ENCODE results near the gene SYNDIG1. TPM values are rescaled to one million over a fixed set of nuclear protein-coding genes. Genes with fewer than 3 reads are reported as not detected.

SYNDIG1 gene
- total RNA-seq, 1 experiment from 2014 or later: 5.4 TPM

GRCh38 chr20:24686156-24686555, 216.7 kb downstream of the SYNDIG1 start:
- no peaks in the 10 kb centered on the region for H4K20me1 ChIP-seq (ENCODE audit: control insufficient read depth, insufficient read depth, insufficient read length)
- H3K4me3 Mint-ChIP-seq: no peak overlapping the region
- H3K9ac ChIP-seq (ENCODE audit: extremely low read depth, insufficient read length, low read length): no peak overlapping the region
- no peak overlapping the region for H3K27ac ChIP-seq (ENCODE audit: insufficient read length, low read depth, low read length)
- H4K8ac ChIP-seq (replicated peaks; ENCODE audit: insufficient read length, low read depth, low read length): no peak overlapping the region
- no peak overlapping the region for H4K91ac ChIP-seq (ENCODE audit: insufficient read length, low read depth, low read length)
- no peak overlapping the region for H3T11ph ChIP-seq (ENCODE audit: low read length)
- H2BK120ac ChIP-seq (ENCODE audit: low read depth, low read length, poor library complexity, severe bottlenecking): no peak overlapping the region
- H3K9me3 Mint-ChIP-seq: peaks cover 6% of the 10 kb centered on the region in 2 experiments; a peak in 3 of 5 replicates
- H3K36me3 Mint-ChIP-seq (ENCODE audit: insufficient read depth in 1 of 3, low read depth in 3 of 3): peaks cover 0 to 4% (median 0%) of the 10 kb centered on the region in 3 experiments; a peak in 2 of 7 replicates
- peaks cover 2% of the 10 kb centered on the region; the same call in 1 of the 2 replicates for H3K27me3 Mint-ChIP-seq (ENCODE audit: low read depth)
- no peak overlapping the region for H3K4me2 ChIP-seq (ENCODE audit: insufficient read depth, insufficient read length, low read length)
- H4K5ac ChIP-seq (ENCODE audit: insufficient read length, low read depth, low read length): no peak overlapping the region
- no peak overlapping the region for H3K4ac ChIP-seq (ENCODE audit: low read depth, low read length)
- no peaks in the 10 kb centered on the region for H3K27me3 ChIP-seq (ENCODE audit: insufficient read depth, low read length)
- no CpG with 5 or more reads among the region's 7 CpGs for WGBS (ENCODE audit: extremely low coverage, insufficient read length, low lambda C conversion rate)
- H2BK12ac ChIP-seq (ENCODE audit: insufficient read length, low read depth, low read length): no peak overlapping the region
- no peak overlapping the region for H2BK5ac ChIP-seq (ENCODE audit: insufficient read length, low read length)
- DNase-seq: no peak
- H2BK20ac ChIP-seq (ENCODE audit: low read depth, low read length, poor library complexity, severe bottlenecking): no peak overlapping the region
- H3K4me1 Mint-ChIP-seq: peaks cover 0 to 7% of the 10 kb centered on the region in 2 experiments; a peak in 1 of 4 replicates
- no peaks in the 10 kb centered on the region for H3K79me1 ChIP-seq (ENCODE audit: insufficient read depth, low read depth, low read length, poor library complexity, severe bottlenecking)
- no peak overlapping the region for H2AFZ ChIP-seq (ENCODE audit: low read length)
- no peaks in the 10 kb centered on the region for H3K4me1 ChIP-seq (ENCODE audit: insufficient read depth, low read length)
- H3K9me3 ChIP-seq (ENCODE audit: control insufficient read depth, low read depth, low read length): no peaks in the 10 kb centered on the region
- H3K27ac Mint-ChIP-seq: no peak overlapping the region
- H2BK15ac ChIP-seq (ENCODE audit: low read depth, low read length): no peak overlapping the region
- H3K56ac ChIP-seq (ENCODE audit: insufficient read length, low read depth, low read length): no peak overlapping the region
- no peak for TF ChIP-seq CTCF (conservative IDR thresholded peaks at IDR 0.05)
- H3K23ac ChIP-seq (ENCODE audit: insufficient read length, low read depth, low read length): no peak overlapping the region
- no peak overlapping the region for H2AK5ac ChIP-seq (ENCODE audit: insufficient read length, low read length)
- no peaks in the 10 kb centered on the region for H3K23me2 ChIP-seq (ENCODE audit: insufficient read length, low read depth, low read length, poor library complexity, severe bottlenecking)
- no peaks in the 10 kb centered on the region for H3K79me2 ChIP-seq (ENCODE audit: insufficient read depth, low read length)
- H3K18ac ChIP-seq (ENCODE audit: insufficient read length, low read depth, low read length): no peak overlapping the region
- H3K14ac ChIP-seq (ENCODE audit: insufficient read depth, low read length): no peak overlapping the region; the same call in 1 of the 2 replicates
